Stimulated activated CD8-positive, alpha-beta memory T cell treated with anti-CD3 and anti-CD28 coated beads, Interleukin-12 subunit alpha, Interleukin-12 subunit beta, amount 100 ng/mL, for 1 hour (primary cell): ENCODE measurements around the gene FAM89A.
A peak's percentile ranks its signal among the peaks of the same experiment; 100 is the strongest.
"Not testable (repeated sequence)": the region's sequence is repeated elsewhere in the genome, so short reads cannot be mapped to it uniquely, and the experiment has no call there.

ENCODE experiments used
- DNase-seq: peaks from one replicate; pipeline ENCODE4 v3.0.0-alpha.2; 2020; ENCODE audit warnings: low read depth

The FAM89A gene

DNA sequence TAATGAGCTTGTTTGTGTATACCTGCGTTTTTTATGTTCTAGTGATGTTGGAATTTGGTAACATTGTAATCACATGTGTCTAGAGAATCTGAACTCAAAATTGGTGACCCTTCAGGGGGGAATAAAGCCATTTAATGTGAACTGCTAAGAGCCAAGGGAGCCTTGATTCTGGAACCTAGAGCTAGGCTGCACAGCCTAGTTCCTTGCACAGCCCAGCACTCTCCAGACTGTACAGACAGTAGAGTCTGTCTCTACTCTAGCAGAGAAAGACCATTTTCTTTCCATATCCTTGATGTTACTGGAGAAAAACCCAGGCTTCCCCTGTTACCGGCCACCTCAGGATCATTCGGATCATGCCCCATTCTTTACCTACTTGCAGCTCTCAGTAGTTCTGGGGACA is 52.6 kb downstream of the FAM89A start:
- DNase-seq, result no peak

DNA sequence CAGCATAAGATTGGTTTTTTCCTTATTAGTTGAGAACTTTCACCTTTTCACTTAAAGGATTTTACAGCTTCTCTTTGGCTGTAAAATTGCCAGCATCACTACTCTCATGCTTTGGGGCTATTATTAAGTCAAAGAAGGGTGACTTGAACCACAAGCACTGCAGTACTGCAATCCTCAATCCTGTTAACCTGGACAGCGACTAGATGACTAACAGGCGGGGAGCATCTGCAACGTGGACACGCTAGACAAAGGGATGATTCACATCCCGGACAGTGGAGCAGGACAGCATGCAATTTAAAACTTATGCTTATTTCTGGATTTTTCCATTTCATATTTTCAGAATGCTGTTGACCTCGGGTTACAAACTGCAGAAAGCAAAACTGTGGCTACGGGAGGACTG is 53.1 kb downstream of the FAM89A start:
- no peak for DNase-seq

DNA sequence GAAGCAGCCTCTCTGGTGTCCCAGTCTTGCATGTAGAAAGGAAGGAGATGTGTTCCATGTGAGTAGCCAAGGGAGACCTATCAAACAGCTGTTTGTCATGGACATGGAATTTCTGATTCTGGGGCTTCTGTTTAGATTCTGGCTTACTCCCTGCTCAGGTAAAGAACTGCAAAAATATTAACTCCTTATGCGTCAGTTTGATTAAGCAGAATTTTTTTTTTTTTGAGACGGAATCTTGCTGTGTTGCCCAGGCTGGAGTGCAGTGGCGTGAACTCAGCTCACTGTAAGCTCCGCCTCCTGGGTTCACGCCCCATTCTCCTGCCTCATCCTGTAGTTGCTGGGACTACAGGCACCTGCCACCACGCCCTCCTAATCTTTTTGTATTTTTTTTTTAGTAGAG is 54.3 kb downstream of the FAM89A start:
- no peak for DNase-seq

DNA sequence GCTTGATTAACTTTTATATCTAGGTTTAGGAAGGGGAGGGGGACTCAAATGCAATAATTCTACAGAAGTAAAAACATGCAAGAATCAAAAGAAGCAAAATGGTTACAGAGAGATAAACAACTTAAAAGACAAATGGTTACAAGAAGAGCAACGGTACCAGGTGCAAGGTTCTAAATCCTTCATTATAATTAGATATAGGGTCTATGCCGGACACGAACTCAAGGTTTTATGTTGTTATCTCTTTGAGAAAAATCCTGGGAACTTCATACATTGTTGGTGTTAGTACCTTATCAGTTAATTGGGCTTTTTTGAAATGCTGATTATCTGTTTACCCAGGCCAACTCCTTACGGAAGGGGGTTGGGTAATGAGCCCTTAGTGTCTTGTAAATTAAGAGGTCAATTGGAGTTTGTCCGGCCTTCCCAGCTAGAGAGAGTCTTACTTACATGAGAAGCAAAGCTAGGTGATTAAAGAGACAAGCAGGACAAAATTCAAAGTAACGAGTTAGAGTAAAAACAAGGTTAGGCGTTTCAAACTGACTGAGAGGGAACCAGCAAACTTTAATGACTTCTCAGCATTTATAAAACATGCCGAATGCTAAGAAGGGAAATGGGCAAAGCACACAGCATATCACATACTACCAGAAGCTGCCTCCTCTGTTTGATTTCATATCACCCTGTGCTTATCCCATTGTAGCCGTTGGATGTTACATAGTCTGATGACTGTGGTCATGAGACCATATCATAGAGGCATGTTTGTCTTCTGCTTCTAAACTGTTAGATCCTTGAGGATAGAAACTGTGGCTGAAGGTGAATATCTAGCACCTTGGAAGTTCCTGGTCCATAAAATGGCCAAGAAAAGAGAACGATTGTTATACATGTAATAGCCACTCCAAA is 55.2 kb downstream of the FAM89A start:
- not testable (repeated sequence) for DNase-seq

DNA sequence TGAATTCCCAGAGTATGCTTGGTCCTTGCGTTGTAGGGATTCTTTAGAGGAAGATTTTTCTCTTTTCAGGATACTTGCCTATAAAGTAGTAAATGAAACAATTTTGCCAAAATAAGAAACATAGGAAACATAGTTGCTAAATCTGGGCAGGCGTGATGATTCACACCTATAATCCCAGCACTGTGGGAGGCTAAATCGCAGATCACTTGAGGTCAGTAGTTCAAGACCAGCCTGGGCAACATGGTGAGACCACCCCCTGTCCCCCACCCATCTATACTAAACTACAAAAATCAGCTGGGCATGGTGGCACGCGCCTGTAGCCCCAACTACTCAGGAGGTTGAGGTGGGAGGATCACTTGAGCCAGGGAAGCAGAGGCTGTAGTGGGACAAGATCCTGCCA is 56.2 kb downstream of the FAM89A start:
- no peak for DNase-seq

DNA sequence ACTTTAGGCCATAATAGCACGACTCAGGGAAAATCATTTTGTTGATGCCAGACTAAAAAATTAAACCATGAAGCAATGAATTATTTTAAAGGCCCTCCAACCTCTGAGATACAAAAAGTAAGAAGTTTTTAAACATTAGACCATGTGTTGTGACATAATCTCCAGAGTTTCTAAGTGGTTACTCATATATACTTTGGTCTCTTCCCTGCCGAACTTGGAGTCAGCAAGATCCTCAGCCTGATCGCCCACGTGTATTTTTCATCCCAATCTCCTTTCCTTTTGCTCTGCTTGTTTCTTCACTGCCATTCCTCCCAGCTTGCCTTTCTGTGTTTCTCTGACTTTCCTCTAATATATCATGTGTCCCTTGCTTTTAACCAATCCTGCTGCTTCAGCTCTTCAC is 57.4 kb downstream of the FAM89A start:
- no peak for DNase-seq

DNA sequence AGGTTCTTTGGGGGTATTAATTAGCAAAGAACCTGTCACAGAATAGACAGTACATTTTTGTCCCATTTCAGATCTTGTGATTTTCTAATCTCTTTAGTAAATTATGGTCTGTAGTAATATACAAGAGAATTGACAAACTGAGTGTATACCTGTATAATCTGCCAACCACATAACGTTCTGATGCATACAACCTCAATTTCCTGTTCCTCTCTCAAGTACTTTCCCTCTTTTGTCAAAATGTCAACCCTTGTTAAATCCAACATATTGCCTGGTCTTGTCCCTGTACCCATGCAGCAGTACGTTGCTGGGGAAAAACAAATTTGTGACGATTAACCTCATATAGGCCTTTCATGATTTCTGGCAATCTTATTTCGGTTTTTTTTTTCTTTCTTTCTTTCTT is 60.1 kb downstream of the FAM89A start:
- DNase-seq, result no peak

DNA sequence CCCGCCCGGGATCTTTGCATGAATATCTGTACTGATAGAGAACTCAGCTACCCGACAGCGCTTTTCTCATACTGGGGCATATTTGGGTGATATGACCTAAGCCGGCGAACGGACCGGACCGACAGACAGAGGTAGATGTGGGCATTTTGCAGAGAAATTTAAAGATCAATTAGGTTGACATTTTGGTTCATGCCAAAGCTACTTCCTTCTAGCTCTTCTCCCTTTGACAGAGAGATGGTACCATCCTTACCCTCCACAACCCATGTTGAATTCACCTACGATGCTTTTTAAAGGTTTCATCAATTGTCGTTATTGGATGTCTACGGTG is 60.7 kb downstream of the FAM89A start:
- DNase-seq, result no peak

DNA sequence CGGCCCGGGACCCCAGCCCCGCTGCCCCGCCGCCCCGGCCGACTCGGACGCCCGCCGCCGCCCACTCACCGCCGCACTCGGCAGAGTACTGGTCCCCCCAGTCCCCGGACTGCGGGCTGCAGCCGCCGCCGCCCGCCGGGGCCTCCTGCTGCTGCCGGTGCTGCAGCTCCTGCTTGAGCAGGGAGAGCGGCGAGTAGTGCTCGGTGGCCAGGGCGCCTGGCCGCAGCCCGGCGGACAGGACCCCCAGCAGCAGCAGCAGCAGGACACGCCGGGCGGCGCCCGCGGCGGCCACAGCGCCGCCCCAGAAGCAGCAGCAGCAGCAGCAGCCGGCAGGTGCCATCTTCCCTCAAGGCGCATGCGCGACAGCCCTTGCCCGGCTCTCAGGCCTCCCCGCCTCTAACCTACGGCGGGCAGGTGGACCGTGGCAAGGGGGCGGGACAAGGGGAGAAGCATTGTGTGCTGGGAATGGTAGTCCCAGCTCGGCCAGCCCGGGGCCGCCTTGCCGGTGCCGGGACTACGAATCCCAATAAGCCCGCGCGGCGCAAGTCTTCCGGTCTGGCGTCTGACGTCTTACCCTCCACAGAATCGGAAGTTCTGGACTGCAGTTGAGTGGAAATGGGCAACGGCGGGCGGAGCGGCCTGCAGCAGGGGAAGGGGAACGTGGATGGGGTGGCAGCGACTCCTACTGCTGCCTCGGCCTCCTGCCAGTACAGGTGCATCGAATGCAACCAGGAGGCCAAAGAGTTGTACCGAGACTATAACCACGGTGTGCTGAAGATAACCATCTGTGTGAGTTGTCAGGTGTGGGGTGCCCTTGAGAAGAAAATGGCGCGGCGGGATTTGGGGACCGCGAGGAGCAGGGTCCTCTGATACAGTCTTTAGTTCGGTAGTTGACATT is 61.3 kb downstream of the FAM89A start, which contains the start of the genes ARV1 and TTC13:
Gene ARV1, plus strand, starts transcription at position 604 of the 898 bp plus-strand sequence. Its CDS starts 12 bp downstream, at position 616.
Gene TTC13, minus strand, starts transcription at position 371 of the 898 bp plus-strand sequence. Its CDS starts 31 bp downstream, at position 340.
- peak; percentile 94 for DNase-seq

DNA sequence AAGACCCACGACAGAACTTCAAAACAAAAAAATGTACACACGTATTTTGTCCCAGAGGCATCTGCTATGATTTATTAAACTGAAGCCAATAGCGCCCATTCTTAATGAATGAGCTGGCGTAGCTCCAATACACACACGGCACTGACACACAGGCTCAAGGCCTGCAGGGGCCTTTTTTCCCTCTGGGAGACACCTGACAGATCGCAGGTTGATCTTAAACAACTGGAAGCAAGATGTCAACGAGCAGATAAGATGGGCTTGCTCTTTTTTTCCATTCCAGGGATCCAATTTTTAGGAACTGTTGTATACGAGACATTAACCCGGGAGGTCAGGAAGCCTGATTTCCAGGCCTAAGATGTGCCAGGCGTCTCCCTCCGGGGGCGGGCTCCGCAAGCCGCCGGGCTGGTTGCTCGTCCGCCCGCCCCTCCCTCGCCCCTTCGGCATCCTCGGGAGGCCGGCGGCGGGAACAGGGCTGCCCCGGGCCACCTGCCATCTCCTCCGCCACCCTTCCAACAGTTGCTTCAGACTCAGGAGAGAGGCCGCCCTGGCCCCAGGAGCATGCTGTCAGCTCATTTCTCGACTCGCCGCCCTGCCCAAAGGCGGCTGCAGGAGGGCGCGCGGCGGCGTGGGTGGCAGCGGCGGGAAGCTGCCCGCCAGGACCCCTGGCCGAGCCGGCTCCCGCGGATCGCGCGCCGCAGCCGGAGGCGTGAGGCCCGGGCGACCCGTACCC is 62.1 kb downstream of the FAM89A start:
- no peak for DNase-seq

DNA sequence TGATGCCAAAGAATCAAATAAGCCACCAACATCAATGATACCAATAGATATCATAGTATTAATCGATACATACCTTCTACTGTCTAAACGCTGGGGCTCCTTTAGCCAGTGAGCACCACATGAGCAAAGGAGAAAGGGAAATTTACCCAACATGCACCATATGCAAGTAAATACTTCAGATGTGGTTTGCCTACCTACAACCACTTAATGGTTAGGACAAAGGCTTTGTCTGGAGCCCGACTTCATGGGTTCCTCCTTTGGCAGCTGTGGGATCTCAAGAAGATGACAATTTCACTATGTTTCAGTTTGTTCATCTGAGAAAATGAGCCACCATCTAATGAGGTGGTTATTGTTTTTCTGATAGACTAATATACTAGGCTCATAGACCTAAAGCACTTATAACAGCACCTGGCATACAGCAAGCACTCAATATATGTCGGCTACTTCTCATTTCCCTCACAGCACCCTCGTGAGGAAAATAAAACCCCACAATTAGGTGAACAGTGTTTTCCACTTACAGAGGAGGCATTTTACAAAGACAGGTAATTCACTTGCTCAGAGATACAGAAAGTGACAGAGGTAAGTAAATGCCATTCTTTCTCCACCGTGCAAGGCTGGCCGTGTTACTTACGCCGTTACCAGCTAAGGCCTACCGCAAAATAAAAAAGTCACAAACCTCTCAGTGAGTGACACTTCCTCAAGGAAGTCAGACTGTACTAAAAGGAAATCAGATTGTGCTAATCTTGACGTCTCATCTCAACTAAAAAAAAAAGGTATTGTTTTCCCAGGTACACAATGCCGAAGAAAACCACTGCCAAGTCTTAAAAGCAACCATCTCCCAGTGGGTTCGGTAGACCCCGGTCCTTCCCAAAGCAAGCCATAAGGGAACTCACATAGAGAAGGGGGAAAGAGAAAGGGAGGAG is 63.0 kb downstream of the FAM89A start:
- DNase-seq, result no peak

DNA sequence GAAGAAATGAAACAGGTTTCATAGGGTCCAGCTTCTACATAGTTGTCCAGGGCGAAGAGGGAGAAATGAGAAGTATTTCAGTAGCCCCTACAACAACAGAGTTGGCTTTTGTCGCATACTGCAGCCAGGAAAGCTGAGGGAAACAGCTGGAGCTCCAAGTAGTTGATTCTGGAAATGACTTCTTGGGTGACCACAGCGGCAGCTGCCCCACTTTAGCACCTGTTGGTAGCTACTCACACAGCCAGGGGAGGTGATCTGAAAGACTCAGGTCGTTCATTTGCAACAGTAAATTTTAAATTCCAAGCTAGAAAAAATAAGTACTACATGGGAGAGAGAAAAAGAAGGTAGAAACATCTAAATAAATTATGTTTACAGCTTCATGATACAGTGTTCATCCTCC is 63.7 kb downstream of the FAM89A start:
- DNase-seq, result no peak

DNA sequence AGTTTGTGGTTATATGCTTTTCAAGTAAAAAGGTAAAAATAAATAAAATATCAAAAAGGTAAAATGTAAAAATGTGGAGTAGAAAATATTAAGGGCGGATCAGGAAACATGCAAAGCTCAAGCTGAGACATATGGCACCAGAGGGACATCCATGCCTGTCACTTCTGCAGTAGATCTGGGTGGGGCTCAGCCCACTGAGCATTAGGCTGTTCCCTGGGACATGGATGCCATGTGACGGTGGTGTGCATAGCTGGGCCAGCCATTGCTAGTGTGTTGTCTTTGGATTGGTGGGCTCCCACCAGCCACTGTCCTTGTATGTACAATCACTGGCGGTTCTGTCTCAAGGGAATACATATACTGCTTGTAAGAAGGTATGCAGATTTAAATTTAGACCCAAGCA is 64.4 kb downstream of the FAM89A start:
- no peak for DNase-seq

DNA sequence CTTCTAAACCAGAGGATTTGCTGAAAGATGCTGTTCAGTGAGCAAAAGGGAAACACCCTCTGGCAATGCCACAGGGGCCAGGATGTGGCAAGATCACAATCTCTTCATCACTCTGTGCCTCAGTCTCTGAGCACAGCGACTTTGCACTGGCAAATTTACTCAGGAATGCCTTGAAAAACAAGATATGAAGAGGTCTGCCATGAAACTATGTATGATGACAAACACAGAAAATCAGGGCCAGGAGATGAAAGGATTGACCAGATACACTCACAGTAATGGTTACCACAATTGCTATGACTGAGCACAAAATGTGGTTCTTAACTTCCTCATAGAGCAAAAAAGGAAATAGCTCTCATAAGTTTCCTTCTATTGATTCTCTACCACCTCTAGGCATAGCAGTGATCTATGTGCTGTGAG is 67.2 kb downstream of the FAM89A start:
- DNase-seq, result no peak

DNA sequence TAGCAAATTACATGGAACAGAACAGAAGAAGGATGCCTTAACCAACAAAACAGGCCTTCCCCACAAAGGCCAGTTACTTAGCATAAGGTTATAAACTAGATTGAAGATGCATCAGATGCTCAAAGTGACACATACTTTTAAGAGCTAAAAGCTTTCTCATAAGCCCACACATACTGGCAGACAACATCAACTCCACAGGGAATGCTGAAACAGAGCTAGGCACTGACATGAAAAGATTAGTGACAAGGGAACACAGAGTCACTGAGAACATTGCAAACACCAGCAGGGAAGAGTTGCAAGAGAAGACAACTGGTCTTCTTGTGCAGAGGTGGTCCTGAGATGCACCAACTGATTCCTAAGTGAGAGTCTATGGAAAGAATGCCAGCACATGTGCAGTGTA is 68.3 kb downstream of the FAM89A start:
- no peak for DNase-seq

DNA sequence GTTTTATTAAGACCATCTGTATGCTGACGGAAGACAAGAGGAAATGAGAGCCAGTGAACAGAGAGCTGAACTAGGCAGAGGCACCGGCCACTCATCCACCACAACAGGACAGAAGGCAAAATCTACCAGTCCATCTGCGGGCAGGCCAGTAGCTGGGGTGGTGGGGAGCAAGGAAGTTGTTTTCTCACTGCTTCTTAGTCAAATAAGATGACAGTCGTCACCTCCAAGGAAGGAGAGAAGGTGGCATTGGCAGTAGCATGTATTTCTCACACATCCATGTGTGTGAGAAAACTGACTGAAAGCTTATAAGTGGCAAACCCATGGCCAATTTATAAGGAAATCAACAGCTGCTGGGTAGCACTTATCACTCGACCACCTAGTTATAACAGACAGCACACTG is 69.6 kb downstream of the FAM89A start:
- no peak for DNase-seq
